SK-N-MC (cell line): ENCODE results near the gene THOC1.
A peak's percentile ranks its signal among the peaks of the same experiment; 100 is the strongest.

Experiments used
- DNase-seq: peaks from one replicate; pipeline ENCODE4 v3.0.0-alpha.2; 2011; ENCODE audit warnings: low read depth, low spot score
- H3K27ac ChIP-seq: fragments of 200-600 bp; sonication (generic); 2 replicates; pipeline ENCODE4 v1.5.1; 2016; ENCODE audit warnings: mixed run types
- H3K36me3 ChIP-seq: fragments of 200-600 bp; sonication (generic); 2 replicates; pipeline ENCODE4 v1.6.1; 2017; ENCODE audit warnings: antibody characterized with exemption, low read length, mixed read lengths; ENCODE audit not compliant: insufficient read depth
- H3K4me3 ChIP-seq: fragments of 200-600 bp; sonication (generic); 2 replicates; pipeline ENCODE4 v1.5.1; 2016
- H3K9ac ChIP-seq: fragments of 200-600 bp; sonication (generic); 2 replicates; pipeline ENCODE4 v1.8.0; 2017; ENCODE audit warnings: mixed run types, mixed read lengths; ENCODE audit not compliant: insufficient read length
- H3K9me3 ChIP-seq: fragments of 200-600 bp; sonication (generic); 2 replicates; pipeline ENCODE4 v1.6.1; 2017; ENCODE audit warnings: low read depth, mild to moderate bottlenecking, antibody characterized with exemption, low read length, moderate library complexity, mixed read lengths
- EZH2 ChIP-seq: fragments of 200-600 bp; sonication (generic); IDR thresholded peaks from one replicate; pipeline ENCODE4 v1.6.1; 2017; ENCODE audit warnings: antibody characterized with exemption
- FOXP2 ChIP-seq: optimal IDR thresholded peaks from 2 replicates; pipeline ENCODE3; 2011; ENCODE audit warnings: mild to moderate bottlenecking, moderate library complexity; ENCODE audit not compliant: insufficient read depth; ENCODE audit errors: extremely low read length, control extremely low read depth
- POLR2AphosphoS5 ChIP-seq: IDR thresholded peaks from 2 replicates; pipeline ENCODE4 v1.6.1; 2012; ENCODE audit warnings: mild to moderate bottlenecking, low read depth, low read length, borderline replicate concordance

THOC1 gene

GRCh38 chr18:260547-260946 is 7.3 kb downstream of the THOC1 start:
- Histone ChIP-seq H3K4me3 (peak overlapping the region; percentile 41), H3K27ac (peak overlapping the region; percentile 78), H3K9me3 (no peaks in the 10 kb centered on the region), H3K9ac (no peak overlapping the region), H3K36me3 (peaks cover 95% of the 10 kb centered on the region)
- no peak for DNase-seq
- TF ChIP-seq POLR2AphosphoS5 (no peak), EZH2 (no peak), FOXP2 (no peak)

GRCh38 chr18:255171-255570 is 12.7 kb downstream of the THOC1 start:
- DNase-seq: no peak
- TF ChIP-seq FOXP2 (no peak), POLR2AphosphoS5 (no peak), EZH2 (no peak)
- Histone ChIP-seq H3K27ac (no peak overlapping the region), H3K9ac (no peak overlapping the region), H3K4me3 (no peak overlapping the region), H3K36me3 (peaks cover 90% of the 10 kb centered on the region), H3K9me3 (no peaks in the 10 kb centered on the region)

GRCh38 chr18:253121-253520 is 14.7 kb downstream of the THOC1 start:
- H3K9ac ChIP-seq: no peak overlapping the region
- no peak for DNase-seq
- no peak for TF ChIP-seq FOXP2
- no peak for TF ChIP-seq EZH2
- no peak for TF ChIP-seq POLR2AphosphoS5
- peaks cover 80% of the 10 kb centered on the region for H3K36me3 ChIP-seq
- no peak overlapping the region for H3K4me3 ChIP-seq
- no peak overlapping the region for H3K27ac ChIP-seq
- H3K9me3 ChIP-seq: no peaks in the 10 kb centered on the region

- no peaks in the 10 kb centered on the region for H3K9me3 ChIP-seq
- no peak overlapping the region for H3K9ac ChIP-seq
- H3K27ac ChIP-seq: no peak overlapping the region
- DNase-seq: no peak
- no peak overlapping the region for H3K4me3 ChIP-seq
- TF ChIP-seq FOXP2 (no peak), EZH2 (no peak), POLR2AphosphoS5 (no peak)
- peaks cover 80% of the 10 kb centered on the region for H3K36me3 ChIP-seq
These were observed 16.3 kb downstream of the THOC1 start for GRCh38 chr18:251572-251971.

- Histone ChIP-seq H3K4me3 (no peak overlapping the region), H3K9me3 (no peaks in the 10 kb centered on the region), H3K27ac (no peak overlapping the region), H3K9ac (no peak overlapping the region), H3K36me3 (peaks cover 79% of the 10 kb centered on the region)
- DNase-seq: no peak
- no peak for TF ChIP-seq EZH2
- no peak for TF ChIP-seq FOXP2
- no peak for TF ChIP-seq POLR2AphosphoS5
These were observed 17.2 kb downstream of the THOC1 start for GRCh38 chr18:250685-251084.

GRCh38 chr18:248053-248452 is 19.8 kb downstream of the THOC1 start:
- Histone ChIP-seq H3K4me3 (no peak overlapping the region), H3K36me3 (peaks cover 79% of the 10 kb centered on the region), H3K9ac (no peak overlapping the region)

GRCh38 chr18:245282-245847 is 22.5 kb downstream of the THOC1 start:
- Histone ChIP-seq H3K27ac (no peak overlapping the region), H3K9ac (no peak overlapping the region), H3K9me3 (no peaks in the 10 kb centered on the region), H3K36me3 (peaks cover 77% of the 10 kb centered on the region), H3K4me3 (no peak overlapping the region)
- DNase-seq: no peak
- TF ChIP-seq POLR2AphosphoS5 (no peak), EZH2 (no peak), FOXP2 (no peak)

More at GRCh38 chr18:248053-248452, 19.8 kb downstream of the THOC1 start:
- no peak for DNase-seq
- TF ChIP-seq EZH2 (no peak), FOXP2 (no peak)
- H3K27ac ChIP-seq: no peak overlapping the region
- no peaks in the 10 kb centered on the region for H3K9me3 ChIP-seq

GRCh38 chr18:240175-240574 is 27.7 kb downstream of the THOC1 start:
- Histone ChIP-seq H3K36me3 (peaks cover 53% of the 10 kb centered on the region), H3K4me3 (no peak overlapping the region), H3K9ac (no peak overlapping the region), H3K9me3 (no peaks in the 10 kb centered on the region), H3K27ac (no peak overlapping the region)
- no peak for DNase-seq
- TF ChIP-seq FOXP2 (no peak), EZH2 (no peak), POLR2AphosphoS5 (no peak)

GRCh38 chr18:231563-231962 is 36.3 kb downstream of the THOC1 start:
- H3K36me3 ChIP-seq: peaks cover 18% of the 10 kb centered on the region
- TF ChIP-seq POLR2AphosphoS5 (no peak), EZH2 (no peak), FOXP2 (no peak)
- no peak overlapping the region for H3K9ac ChIP-seq
- H3K27ac ChIP-seq: no peak overlapping the region
- DNase-seq: no peak
- H3K4me3 ChIP-seq: no peak overlapping the region
- H3K9me3 ChIP-seq: no peaks in the 10 kb centered on the region
